Measurements from ENCODE around the gene AGPAT2.
"Not testable (repeated sequence)": the region's sequence is repeated elsewhere in the genome, so short reads cannot be mapped to it uniquely, and the experiment has no call there.

Gene AGPAT2

GRCh38 chr9:136720251-136720897 lies 33.1 kb upstream of the AGPAT2 start:
- DNase-seq: no peak

GRCh38 chr9:136719195-136719880 lies 32.1 kb upstream of the AGPAT2 start:
- no peak for DNase-seq

DNA sequence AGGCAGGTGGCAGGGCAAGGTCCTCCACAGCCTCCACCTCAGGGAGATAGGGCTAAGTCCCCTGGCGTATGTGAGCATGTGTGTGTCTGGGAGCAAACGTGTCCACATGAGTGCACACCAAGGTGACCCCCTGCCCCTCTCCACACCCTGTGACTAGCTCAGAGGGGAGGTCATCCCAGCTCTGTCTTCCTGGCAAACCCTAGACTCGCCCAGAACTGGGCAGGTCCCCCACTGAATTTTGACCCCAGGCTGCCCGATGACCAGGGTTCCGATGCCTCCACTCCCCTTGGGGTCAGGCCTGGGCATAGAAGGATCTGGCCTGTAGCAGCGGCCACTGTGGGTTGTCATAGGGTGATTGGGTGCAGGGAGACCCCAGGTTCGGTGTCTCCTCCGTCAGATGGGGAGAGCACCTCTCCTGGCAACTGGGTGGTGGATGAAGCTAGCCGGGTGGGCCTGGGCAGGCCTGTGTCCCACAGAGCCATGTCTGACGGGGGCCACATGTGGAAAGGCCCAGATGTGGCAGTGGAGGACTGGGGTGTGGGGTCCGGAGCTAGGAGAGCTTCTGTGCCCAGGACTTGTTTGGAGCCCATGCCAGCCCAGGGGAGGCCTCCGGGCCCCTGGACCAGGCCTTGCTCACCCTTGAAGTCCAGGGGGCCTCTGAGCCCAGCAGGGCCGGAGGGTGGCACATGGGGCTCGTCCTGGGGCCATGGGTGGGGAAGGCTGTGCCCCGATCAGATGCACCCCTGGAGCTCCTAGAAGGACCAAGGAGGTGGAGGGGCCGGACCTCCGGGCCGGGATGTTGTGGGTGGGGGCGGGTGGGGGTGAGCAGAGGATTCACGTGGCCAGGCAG lies 31.3 kb upstream of the AGPAT2 start:
- no peak for DNase-seq

GRCh38 chr9:136717399-136717798 lies 30.1 kb upstream of the AGPAT2 start:
- DNase-seq: no peak

- no peak for DNase-seq
These were observed 27.6 kb upstream of the AGPAT2 start for GRCh38 chr9:136714893-136715274.

DNA sequence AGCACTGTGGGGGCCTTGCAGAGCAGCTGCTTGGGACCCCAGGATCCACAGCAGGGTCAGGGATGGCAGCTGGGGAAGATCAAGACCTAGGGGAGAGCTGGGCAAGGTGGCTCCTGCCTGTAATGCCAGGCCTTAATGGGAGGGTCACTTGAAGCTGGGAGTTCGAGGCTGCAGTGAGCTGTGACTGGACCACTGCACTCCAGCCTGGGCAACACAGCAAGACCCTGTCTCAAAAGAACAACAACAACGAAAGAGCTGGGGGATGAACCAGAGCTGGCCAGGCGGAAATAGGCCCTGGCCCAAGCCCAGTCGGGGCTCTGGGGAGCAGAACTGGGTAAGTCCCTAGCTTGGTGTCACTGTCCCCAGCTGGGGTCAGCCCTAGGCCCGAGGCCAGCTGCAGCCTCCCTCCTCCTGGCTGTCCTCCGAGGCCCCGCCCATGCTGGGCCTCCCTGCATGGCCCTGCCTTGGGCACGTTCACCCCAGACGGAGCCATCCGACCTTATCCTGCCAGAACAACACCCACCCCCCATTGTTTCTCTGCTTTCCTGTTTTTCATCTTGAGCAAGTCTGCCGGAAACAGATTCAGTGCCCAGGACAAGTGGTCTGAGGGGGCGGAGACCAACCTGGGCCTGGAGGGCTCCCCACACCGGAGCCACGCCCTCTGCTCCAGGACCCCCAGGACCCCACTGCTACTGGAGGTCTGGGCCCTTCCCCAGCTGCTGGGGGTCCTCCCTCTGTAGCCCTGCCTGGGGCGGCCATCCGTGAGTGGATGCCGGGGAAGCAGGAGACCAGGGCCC lies 27.0 kb upstream of the AGPAT2 start:
- no peak for DNase-seq

- no peak for DNase-seq
These were observed 26.3 kb upstream of the AGPAT2 start for GRCh38 chr9:136713550-136713949.

DNA sequence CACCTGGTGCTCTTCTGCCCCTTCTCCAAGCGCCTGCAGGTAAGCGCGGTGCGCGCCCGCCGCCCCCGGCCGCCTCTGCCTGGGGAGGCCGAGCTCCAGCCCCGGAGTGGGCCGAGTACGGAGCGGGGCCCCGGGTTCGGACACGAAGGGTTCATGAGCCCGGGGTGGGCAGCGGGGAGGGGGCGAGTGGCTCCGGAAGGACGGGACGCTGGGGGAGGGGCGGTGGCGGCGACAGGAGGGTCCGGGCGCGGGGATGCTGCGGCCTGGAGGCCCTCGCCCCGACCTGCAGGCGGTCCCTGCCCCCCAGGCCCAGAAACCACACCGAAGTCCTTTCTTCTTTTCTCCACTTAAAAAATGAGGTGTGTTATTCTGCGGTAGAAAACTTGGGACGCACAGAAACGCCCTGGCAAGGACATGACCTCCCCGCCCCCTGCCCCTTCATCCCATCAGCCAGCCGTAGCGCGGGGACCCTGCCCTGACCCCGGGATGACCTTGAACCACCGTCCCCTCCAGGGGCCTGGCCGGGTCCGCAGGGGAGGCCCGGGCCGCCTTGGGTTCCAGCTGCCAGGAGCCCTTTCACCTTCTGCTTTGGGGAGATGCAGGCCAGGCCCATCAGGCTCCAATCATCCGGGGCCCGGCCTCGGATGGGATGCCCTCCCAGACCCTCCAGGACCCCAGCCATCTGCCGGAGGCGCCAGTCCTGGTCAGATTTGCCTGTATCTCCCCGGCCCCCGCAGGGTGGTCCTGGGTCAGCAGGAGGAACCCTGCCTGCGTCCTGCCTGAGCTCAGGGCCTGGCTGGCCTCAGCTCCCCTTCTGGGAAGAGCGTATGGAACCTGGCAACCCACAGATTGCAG lies 25.7 kb upstream of the AGPAT2 start:
- DNase-seq: no peak

DNA sequence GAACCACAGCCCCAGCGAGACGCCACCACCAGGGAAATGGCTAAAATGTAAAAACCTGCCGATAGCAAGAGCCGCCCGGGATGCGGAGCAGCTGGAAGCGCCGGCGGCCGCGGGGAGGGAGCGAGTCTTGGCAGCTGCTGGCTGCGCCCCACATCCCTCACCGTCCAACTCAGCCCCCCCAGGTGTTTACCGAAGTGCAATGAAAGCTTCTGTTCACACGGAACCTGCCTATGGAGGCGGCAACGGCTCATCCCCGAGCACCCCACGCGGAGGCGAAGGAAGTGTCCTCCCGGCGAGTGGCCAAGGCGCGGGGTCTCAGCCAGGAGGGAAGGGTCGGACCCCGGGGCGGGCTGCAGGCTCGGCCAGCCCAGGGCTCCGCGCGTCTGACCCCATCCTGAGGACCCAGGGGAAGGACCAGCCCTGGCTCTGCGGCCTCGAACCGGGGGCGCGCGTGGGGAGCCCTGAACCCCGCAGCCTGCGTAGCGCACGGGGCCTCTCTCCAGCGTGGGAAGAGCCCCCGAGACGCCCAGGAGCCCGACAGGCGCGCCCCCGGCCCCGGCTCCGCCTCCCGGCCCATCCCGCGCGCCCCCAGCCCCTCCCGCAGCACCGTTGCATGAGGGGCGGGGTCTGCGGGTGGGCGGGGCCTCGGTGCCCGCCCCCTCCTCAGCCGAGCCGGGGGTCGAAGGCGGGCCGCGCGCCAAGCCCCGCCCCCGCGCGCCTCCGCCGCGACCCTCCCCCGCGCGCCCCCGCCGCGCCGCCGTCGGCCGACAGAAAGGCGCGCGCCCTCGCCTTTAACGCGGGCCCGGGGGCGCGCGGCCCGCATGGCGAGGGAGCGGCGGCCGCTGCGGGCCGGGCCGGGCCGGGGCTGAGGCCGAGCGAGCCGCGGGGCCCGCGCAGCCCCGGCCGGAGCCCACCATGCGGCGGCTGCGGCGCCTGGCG lies 24.8 kb upstream of the AGPAT2 start, which contains the start of gene DIPK1B:
Gene DIPK1B, plus strand, starts transcription at position 822 of the 939 bp plus-strand sequence. Its CDS starts 94 bp downstream, at position 916.
- peak; percentile 29 for DNase-seq

GRCh38 chr9:136711219-136711648 lies 24.0 kb upstream of the AGPAT2 start:
- DNase-seq: not testable (repeated sequence)

DNA sequence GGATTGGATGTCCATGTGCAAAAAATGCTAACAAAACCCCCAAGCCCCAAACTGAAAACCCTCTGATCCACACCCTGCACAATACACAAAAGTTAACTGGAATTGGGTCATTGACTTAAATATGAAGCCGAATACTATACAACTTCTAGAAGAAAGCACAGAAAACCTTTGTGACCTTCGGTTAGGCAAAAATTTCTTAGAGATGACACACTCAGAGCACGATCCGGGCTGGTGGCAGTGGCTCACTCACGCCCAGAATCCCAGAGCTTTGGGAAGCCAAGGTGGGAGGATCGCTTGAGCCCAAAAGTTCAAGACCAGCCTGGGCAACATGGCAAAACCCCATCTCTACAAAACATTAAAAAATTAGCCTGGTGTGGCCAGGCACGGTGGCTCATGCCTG lies 23.3 kb upstream of the AGPAT2 start:
- no peak for DNase-seq

GRCh38 chr9:136709454-136710109 lies 22.3 kb upstream of the AGPAT2 start:
- DNase-seq: no peak

DNA sequence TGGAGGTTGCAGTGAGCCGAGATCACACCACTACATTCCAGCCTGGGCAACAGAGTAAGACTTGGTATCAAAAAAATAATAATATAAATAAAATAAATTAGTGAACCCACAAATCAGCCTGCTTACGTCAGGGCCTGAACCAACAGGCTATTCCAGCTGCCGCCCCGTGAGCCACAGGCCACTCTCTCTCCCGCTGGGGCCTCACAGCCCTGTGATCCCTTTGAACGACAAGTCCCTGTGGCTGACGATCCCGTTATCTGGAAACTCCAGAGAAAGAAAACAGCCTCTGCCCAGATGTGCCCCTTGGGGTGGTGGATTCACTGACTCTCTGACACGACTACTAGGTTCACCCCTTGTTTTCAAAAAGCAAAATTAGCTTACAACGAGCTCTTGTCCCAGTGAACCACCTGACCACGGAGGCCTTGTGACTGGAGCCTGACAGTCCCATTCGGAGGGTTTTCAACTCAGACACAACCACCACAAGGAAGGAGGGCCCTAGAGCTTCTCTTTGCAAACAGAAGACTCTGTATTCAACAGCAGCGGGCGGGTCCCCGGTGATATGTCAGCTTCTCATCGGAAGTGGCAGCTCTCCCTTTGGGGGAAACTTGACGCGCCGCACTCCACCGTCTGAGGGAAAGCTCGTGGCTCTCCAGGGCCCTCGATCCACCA lies 20.7 kb upstream of the AGPAT2 start:
- DNase-seq: no peak

- DNase-seq: no peak
These were observed 19.8 kb upstream of the AGPAT2 start for GRCh38 chr9:136707011-136707410.

DNA sequence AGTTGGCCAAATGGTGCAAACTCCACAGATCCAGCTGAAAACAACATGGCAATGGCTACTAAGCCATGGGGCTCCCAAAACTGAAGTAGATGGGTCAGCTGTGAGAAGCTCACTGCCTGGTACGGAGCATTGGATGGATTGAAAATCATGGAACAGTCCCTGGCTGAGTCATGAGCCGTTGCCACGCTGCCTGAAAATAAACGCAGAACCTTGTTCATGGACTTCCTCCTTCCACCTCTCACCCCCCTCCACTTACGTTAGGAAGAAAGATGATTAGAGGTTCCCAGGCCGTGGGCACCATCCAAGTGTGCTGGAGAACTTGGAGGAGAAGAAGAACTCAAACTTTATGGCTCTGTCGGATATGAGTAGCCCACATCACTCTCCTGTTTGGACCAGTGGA lies 18.3 kb upstream of the AGPAT2 start:
- no peak for DNase-seq

GRCh38 chr9:136704741-136705140 lies 17.5 kb upstream of the AGPAT2 start:
- not testable (repeated sequence) for DNase-seq

DNA sequence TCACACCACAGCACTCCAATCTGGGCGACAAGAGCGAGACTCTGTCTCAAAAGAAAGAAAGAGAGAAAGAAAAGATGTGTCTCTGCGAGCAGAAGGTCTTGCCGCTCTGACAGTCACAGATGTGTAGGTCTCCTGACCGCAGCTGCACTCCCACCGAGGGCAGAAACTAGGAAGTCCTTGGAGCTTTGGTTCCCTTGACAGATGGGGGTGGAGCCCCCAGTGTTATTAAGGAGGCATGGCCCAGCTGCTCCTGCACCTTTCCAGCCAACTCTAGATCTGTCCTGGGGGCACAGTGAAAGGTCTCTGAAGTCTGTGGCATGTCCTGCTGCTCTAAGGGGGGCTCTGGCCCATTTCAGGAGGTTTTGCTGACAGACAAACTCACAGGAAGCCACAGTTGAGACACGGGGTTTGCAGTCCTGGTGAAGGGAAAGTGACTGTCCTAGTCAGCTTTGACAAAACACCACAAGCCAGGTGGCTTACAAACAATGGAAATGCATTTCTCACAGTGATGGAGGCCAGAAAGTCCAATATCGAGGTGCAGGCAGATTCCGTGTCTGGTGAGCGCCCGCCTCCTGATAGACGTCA lies 16.1 kb upstream of the AGPAT2 start:
- DNase-seq: no peak

- DNase-seq: no peak
These were observed 14.4 kb upstream of the AGPAT2 start for GRCh38 chr9:136701668-136702053.

All from KG1 (cell line).